HG03025 (cell line): Measurements from ENCODE around the gene EBF3.

Experiments used
- ATAC-seq: cut with Tn5 transposase; IDR thresholded peaks from one replicate; pipeline ENCODE4 v1.9.1; 2021; ENCODE audit warnings: mild to moderate bottlenecking, moderate library complexity; ENCODE audit not compliant: unreplicated experiment, low FRiP score

The EBF3 gene

DNA sequence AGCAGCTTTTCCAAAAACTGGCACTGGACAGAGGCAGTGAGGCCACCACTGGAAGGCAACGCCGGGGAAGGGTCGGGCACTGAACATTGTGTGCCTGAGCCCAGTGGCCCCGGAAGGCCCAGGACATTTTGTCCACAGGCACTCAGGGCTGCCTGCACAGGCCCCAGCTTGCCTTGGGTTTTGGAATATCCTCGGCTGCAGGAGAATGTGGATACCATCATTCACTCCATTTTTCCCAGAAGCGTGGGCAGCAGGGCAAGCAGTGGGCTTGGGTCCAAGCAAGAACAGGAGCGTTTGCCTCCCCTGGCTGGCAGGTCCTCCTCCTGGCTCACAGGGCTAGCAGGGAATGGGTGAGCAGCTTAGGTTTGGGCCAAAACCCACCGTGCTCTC lies 147.4 kb downstream of the EBF3 start:
- ATAC-seq: no peak

DNA sequence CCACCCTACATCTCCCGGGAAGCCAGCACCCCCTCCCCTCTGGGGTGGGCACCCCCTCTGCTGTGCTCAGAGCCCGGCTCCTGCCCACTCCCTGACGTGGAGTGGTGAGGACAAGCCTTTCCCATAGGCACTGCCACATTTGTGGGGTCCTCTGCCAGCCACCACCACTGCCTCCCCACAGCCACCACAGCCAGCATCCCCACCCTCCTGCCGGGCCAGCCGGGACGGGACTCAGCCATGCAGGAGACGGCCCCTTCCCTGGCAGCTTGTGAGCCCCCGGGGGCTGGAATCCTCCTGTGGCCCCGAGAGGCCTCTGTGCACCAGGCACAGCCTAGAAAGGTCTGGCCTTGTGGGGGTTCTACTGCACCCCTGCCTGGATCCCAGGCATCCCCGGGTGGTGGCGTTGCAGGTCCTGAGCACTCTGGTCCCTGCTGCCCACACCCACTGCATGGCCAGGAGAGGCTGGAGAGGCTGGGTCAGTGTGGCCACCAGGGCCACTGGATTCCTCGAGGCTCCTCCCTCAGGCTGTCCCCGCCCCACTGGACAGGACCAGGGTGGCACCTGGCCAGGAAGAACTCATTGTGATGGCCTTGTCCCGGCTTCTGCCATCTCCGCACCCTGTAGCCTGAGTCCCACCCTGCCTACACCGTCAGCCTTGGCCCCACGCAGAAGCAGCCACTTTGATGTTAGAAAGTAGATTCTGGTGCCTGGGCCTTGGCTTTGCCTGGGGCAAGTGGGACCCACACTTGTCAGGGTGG lies 148.0 kb downstream of the EBF3 start:
- ATAC-seq: no peak

DNA sequence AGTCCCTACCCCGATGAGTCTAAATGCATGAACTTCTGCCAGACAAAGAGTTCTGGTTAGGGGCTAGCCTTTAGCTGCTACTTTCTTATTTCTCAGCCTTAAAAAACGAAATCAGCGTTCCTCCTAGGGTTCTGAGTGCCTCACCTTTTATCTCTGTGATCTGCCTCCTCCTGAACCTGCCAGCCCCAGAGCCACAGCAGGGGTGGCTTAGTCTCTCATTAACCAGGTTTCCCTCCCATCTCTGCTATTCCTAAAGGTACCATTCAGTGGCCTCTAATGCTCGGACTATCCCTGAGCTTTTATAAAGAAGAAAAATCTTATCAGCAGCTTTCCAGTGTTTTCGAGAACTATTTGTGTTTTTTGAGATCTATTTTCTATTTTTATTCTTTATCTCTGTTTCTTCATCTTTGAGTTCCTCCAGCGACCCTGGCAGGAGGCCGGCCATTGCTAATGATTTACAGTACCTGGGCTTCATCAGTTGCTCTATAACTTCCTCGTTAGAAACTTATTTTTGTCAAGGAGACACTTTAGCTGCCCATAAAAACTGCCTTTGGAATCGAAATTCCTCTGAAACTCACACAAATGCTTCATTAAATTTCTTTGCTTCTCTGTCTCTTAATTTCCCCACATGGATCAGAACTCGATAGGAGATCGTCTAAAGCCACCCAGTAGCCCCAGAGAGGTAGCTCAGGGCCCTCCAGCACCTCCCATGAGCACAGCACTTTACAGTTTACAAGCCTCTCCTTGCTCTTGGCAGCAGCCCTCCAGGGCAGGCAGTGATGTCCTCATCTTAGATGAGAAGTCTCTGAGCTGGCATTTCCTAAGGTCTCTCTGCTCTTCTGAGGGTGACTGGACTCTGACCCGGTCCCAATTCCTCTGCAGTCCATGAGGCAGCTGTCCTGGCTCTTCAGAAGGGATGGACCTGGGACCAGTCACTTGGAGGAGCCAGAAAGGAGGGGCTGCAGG lies 149.1 kb downstream of the EBF3 start:
- ATAC-seq: no peak

DNA sequence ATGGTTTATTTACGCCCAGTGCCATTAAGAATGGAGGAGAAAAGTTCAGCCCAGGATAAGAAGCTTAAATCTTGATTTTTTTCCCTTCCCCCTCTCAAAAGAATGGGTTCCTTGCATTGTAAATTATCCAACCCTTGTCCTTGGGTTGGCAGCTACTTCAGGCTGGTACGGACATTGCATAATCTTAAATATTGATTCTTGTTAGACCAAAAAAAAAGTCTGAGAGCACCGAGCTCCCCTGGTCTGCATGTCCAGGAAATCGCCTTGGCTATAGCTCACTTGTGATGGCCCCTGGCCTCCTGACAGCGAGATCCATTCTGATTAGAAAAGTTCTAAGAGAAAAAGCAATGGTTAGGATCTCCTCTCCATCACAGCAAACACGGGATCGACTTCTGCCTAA lies 151.7 kb downstream of the EBF3 start:
- no peak for ATAC-seq

DNA sequence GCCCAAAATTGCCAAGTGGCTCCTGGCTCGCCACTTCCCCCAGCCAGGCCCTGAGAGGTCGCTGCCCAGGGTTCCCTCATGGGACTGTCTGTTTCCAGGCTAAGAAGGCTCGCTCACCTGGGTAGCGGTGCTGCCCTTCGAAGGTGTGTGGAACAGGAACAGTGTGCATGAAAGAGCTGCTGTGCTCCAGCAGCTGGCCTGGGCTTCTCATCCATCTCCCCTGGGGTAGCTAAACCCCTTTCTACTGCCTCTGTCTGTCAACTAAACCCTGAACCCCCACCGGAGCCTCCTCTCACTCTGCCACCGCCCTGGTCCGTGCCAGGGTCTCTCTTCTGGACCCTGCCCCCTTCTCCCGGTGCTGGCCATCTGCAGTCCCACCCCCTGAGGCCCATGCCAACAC lies 152.9 kb downstream of the EBF3 start:
- ATAC-seq: no peak

DNA sequence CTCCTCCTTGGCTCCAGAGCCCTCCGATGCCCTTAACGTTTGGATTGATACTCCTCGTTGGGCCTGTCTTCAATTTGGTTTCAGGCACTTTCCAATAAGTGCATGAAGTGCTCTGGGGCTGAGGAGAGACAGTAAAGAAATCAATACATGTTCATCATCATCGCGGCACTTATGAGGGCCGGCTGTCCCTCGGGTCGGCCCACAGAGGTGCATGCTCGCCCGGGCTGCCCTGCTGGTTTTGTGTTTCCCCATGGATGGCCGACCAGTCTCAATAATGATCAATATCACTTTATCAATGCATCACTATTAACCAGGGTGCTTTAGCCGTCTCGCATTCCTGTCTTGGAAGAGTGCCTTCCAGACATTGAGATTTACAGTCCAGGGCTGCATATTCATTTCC lies 154.2 kb downstream of the EBF3 start:
- ATAC-seq: no peak

DNA sequence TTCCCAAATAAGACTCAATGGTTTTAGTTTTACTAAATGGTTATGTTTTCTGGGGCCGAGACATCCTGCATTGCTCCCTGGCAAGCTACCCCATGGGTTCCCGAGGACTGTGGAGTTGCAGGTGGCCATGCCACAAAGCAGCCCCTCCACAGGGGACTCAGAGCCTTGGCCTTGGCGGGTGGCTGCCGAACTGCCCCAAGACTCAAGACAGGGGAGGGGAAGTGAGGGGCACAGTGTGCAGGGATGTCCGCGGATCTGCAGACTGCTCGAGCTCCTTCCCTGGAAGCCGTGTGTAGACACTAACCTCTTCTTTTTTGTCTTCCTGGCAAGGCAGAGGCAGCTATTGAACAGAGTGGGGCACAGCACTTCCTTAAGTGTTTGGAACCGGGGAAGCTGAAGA lies 154.6 kb downstream of the EBF3 start:
- ATAC-seq: no peak

DNA sequence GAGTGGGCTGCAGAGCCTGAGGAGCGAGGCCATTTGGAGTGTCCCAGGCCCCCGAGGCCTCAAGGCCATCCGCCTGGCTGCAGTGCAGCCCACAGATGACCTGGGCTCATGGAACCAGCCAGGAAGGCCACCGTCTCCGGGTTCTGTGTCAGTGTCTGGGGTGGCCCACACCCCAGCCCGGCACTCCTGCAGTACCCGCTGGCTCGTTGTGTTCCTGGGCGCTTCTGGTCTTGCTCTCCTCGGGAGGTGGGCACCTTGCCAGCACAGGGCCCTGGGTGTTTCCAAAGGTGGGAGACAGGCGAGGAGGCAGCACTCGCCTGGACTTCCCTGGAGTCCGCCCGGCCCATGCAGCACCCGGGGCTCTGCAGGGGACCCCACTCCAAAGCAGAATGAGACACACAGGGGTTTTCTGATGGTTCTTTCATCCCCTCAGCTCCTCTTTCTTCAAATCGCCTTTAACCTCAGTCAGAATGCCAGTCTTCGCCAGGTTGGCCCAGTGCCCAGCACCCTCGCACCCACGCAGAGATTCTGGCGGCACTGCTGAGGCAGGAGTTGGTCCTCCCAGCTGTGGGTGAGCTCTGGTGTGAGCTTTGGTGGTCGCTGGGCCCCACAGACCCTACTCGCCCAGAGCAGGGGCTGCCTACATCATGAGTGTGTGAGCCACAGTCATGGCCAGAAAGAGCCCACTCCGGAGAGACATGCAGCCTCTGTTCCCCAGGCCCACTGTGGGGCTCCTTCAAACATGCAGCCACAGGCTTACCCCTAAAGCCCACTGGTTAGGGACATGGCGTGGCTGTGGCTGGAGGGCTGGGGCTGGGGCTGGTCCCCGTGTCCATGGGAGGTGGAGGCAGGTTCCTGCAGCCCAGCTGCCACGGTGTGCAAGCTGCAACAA lies 155.7 kb downstream of the EBF3 start:
- no peak for ATAC-seq

DNA sequence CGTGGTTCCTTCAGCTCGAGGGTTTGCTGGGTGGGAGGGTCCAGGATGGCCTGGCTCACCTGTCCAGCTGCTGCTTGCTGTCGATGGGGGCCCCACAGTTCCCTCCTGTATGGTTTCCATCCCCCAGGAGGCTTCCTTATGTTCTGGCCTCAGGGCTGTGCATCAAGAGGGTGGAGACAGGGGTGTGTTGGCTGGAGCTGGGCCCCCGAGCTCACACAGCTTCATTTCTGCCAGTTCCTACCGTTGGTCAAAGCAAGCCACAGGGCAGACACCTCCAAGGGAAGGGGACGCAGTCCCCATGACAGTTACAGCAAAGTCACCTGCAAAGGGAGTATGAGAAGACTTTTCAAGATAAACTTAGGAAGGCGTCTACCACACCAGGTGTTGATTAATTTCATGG lies 156.9 kb downstream of the EBF3 start:
- ATAC-seq: no peak

DNA sequence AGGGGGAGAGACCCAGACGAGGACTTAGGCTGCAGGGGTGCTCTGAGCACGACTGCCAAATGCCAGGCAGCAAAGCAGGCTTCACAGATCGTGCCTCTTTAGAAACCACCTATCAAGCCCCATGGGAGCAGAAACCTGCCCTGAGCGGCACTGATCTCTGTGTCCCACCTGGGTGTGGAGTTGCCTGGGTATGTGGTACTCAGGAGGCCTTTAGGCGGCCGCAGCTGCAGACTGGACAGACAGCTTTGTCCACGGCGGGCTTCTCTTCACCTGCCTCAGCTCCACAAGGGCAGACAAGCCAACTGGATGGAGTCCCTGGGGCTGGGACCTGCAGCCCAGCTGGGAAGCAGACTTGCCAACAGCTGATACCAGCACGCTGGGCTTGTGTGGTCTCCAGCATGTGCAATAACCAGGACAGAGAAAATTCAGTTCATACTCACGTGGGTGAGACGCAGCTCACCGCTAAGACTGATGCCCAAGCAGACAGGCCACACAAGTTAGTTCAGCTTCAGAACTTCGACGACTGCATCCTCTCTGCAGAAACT lies 163.2 kb downstream of the EBF3 start:
- no peak for ATAC-seq

DNA sequence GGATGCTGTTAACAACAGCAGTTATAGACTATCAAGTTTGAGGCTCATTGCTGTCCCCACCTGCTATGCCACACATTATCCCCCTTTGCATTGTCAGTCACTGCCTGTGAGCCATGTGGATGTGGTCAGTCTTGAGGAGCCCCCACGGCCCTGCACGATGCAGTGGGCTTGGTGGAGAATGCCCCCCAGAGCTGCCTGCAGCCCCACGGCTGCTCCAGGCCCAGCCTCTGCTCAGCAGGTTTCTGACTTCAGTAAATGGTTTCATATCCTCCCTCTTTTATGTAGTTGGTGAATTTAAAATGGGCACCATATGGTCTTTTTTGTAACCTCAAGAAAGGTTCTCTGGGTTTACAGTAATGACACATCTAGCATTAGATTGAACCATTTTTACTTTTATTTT lies 164.1 kb downstream of the EBF3 start:
- ATAC-seq: no peak

DNA sequence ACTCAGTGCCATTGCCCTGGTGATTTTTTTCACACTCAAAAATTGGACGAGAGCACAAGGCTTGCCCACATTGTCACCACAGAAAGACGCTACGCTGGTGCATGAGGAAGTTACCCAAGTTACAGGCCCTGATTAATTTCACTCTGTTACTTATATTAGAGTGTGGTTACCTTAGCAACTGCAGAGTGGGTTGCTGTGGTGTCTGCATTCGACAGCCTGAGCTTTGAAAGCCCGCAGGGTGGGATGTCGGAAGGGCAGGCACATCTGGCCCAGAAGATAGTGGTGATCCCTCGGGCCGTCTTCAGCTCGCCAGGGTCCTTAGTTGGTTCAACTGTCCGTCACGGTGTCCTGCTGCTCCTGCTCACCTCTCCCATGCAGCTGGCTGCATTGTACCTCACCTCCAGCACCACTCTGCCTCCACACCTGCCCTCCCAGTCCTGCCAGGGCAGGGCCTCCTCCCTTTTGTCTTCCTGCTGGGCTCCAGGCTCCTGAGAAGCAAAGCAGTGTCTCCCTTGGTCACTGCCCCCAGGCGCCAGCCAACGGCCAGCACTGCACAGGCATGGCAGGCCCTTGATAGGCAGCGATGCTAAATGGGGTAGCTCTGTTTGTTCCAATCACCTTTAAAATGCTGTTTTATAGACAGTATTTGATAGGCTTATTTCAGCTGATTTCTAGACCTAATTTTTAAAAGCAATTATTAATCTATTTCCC lies 167.2 kb downstream of the EBF3 start:
- ATAC-seq: no peak

DNA sequence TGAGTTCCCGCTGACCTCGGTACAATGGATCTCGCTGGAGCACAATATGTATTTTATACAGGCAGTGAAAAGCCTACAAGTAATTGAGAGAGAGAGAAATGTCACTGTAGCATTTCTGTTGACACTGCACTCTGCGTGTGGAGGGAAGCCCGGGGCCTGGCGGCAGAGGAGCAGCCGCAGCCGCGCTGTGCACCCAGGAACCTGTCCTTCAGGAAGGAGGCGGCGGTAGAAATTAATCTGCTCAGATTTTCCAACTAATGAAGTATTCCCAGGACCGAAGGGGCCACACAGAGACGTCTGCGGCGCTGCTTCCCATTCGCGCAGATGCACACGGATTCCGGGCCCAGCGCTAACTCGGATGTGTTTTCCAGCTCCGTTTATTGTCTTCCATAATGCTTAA lies 170.1 kb downstream of the EBF3 start:
- no peak for ATAC-seq

DNA sequence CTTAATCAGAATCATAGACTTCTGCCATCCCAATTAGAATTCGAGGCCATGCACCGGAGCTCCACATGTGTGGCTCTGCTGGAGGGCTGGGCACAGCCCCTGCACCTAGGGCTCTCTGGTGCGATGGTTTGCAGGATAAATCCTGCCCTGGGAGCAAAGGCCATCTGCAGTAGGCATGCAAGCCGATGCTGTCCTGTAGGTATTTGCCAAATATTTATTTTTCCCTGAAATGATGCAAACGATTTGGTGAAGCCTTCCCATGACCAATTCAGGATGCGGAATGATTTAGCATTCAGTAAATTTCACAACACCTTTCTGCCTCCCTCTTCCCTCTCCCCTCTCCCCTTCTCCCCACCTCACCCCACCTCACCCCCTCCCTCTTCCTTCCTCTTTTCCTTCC lies 170.6 kb downstream of the EBF3 start:
- no peak for ATAC-seq

DNA sequence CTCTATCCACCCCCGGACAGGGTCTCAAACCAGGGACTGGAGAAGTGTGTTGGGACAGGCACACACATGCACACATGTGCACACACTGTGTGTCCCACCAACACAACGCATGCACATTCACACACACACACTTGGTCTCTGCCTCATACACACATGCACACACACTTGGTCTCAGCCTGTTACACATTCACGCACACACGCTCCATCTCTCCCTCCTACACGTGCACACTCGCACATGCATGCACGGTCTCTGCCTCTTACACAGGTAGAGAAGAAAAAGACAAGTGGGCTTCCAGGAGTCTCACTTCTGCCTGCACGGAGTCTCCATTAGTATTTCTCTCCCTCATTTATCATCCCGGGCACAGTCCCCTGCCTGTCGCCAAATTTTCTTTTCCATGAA lies 171.2 kb downstream of the EBF3 start:
- no peak for ATAC-seq

DNA sequence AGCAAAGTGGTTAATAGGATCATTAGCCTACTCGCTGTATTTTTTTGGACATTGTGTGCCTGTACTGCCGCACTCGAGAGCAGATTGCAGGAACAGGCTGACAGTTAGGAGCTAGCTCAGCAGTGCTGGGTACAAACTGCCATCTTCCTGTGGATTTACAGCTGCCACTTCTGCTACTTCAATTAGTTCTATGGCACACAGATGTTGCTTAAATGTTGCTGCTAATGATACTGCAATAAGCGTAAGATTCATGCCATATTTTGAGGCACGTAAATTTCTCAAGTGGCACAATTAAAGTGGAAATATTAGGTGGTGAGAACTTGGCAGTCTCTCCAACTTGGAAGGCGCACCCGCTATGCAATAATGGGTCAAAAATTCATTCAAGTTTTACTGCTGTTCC lies 171.9 kb downstream of the EBF3 start:
- no peak for ATAC-seq

DNA sequence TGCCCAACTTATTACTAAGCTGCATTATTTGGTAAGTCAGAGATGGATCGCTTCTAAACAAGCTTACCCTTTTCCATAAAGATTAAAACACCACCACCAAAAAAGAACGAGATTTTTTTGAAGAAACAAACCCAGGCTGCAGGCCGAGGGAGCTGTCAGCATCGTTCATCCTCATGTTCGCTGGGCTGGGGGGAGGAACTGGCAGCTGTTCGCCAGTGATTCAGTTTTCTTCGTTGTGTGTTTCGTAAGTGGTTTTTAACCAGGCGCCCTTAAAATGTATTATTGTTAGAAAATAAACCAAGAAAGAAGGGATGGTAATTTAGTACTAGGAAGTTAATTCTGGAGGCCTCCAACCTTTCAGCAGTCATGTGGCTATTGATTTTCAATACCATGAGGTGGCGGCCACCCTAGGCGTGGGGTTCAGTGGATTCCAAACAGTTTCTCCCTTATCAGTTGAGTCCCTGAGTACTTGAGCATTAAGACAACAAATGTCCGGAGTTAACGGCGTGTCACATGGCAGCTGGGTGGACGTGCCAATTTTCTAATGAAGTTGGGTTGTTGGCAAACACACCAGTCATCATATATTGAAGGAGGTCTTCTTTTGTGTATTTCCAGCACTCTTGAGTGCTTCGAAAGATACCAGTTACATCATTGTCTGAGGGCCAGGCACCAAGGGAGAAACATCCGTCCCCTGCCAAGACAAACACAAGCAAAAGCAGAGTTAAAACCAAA lies 173.2 kb downstream of the EBF3 start:
- ATAC-seq: no peak

DNA sequence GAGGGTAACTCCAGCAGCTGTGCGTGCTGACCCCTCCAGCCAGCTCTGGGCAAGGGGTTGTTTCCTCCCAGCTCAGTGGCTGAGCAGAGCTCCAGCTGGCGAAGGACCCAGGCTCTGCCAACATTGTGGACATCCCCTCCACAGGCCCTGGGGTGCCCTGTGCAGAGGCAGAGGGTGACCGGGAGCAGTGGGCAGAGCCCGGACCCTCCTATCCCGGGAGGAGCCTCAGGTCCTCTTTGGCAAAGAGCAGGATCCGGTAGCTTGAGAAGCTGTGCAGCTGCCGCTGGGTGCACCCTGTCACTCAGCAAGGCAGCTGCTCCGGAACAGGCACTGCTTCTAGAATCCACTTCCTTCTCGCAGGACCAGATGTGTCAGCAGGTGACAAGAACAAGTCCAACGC lies 175.9 kb downstream of the EBF3 start:
- ATAC-seq: no peak

DNA sequence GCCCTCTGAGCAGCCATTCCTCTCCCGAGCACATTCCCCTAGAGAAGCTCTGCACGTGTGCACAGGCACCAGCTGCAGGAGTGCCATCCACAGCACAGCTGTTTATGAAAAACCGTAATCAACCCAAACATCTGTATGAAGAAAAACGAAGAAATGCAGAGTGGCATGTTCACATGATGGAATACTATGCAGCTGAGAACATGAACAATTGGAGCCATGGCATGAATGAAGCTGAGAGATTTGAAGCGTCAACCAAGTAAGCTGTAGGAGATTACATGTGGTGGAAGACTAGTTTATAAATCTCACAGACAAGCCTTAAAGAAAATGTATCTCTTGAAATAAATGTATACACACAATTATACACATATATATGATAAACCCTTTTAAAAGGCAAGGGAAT lies 176.5 kb downstream of the EBF3 start:
- ATAC-seq: no peak
